Measurements from ENCODE around the gene KMO.
A peak's percentile ranks its signal among the peaks of the same experiment; 100 is the strongest.

The KMO gene

GRCh38 chr1:241532162-241532531 is at the start of gene KMO:
TSS of gene KMO (plus strand) at chr1:241532378. CDS start at chr1:241532445, 67 bp downstream.
- peak; percentile 29 for DNase-seq (ENCODE audit: low spot score)

GRCh38 chr1:241482761-241483250 is 49.4 kb upstream of the KMO start:
- DNase-seq (ENCODE audit: low spot score) = peak; percentile 56

GRCh38 chr1:241485145-241485544 is 47.0 kb upstream of the KMO start:
- DNase-seq (ENCODE audit: low spot score) = no peak

- peak; percentile 8 for DNase-seq (ENCODE audit: low spot score)
Observed at GRCh38 chr1:241485554-241485992, 46.6 kb upstream of the KMO start.

GRCh38 chr1:241488739-241489138 is 43.4 kb upstream of the KMO start:
- DNase-seq (ENCODE audit: low spot score) = no peak

- DNase-seq (ENCODE audit: low spot score) = no peak
Observed at GRCh38 chr1:241495741-241496140, 36.4 kb upstream of the KMO start.

- DNase-seq (ENCODE audit: low spot score) = no peak
Observed at GRCh38 chr1:241499910-241500309, 32.3 kb upstream of the KMO start.

- DNase-seq (ENCODE audit: low spot score) = no peak
Observed at GRCh38 chr1:241503444-241503843, 28.7 kb upstream of the KMO start.

GRCh38 chr1:241507189-241507863 is 24.9 kb upstream of the KMO start:
- no peak for DNase-seq (ENCODE audit: low spot score)

GRCh38 chr1:241513378-241513777 is 18.8 kb upstream of the KMO start:
- no peak for DNase-seq (ENCODE audit: low spot score)

- peak; percentile 4 for DNase-seq (ENCODE audit: low spot score)
Observed at GRCh38 chr1:241518476-241519307, 13.5 kb upstream of the KMO start.

GRCh38 chr1:241519308-241520079 is 12.7 kb upstream of the KMO start, which contains the start of gene FH:
TSS of gene FH (minus strand) at chr1:241519755. CDS start at chr1:241519722, 33 bp downstream.
- DNase-seq (ENCODE audit: low spot score) = peak; percentile 96

GRCh38 chr1:241520080-241520465 is 12.1 kb upstream of the KMO start:
- DNase-seq (ENCODE audit: low spot score) = no peak

GRCh38 chr1:241521718-241522117 is 10.5 kb upstream of the KMO start:
- DNase-seq (ENCODE audit: low spot score) = no peak

GRCh38 chr1:241525026-241525425 is 7.2 kb upstream of the KMO start:
- DNase-seq (ENCODE audit: low spot score) = no peak

GRCh38 chr1:241527146-241527545 is 5.0 kb upstream of the KMO start:
- no peak for DNase-seq (ENCODE audit: low spot score)

GRCh38 chr1:241531195-241532161 is 700 bp upstream of the KMO start:
- peak; percentile 80 for DNase-seq (ENCODE audit: low spot score)

GRCh38 chr1:241532864-241533263 is 686 bp downstream of the KMO start:
- no peak for DNase-seq (ENCODE audit: low spot score)

GRCh38 chr1:241533326-241534115 is 1.3 kb downstream of the KMO start:
- no peak for DNase-seq (ENCODE audit: low spot score)

GRCh38 chr1:241536304-241536703 is 4.1 kb downstream of the KMO start:
- DNase-seq (ENCODE audit: low spot score) = no peak

Data from LoVo (cell line).